Loucy (cell line): Measurements from ENCODE around the gene XPNPEP1.

Experiments used
- H2AFZ ChIP-seq: fragments of 200-600 bp; sonication (generic); 2 replicates; pipeline ENCODE4 v1.6.0; 2016; ENCODE audit warnings: antibody characterized with exemption, mild to moderate bottlenecking, low read length, moderate library complexity
- H3F3A ChIP-seq: fragments of 200-600 bp; 2 replicates; pipeline ENCODE4 v1.6.0; 2016; ENCODE audit warnings: antibody characterized with exemption, low read depth, mild to moderate bottlenecking
- H3K27me3 ChIP-seq: fragments of 200-600 bp; sonication (generic); 2 replicates; pipeline ENCODE4 v1.6.1; 2014; ENCODE audit warnings: low read length, mild to moderate bottlenecking; ENCODE audit not compliant: insufficient read depth, poor library complexity, severe bottlenecking
- H3K36me3 ChIP-seq: fragments of 200-600 bp; sonication (generic); 2 replicates; pipeline ENCODE4 v1.6.1; 2016; ENCODE audit warnings: low read length; ENCODE audit not compliant: insufficient read depth
- H3K4me1 ChIP-seq: fragments of 200-600 bp; sonication (generic); 2 replicates; pipeline ENCODE4 v1.5.1; 2014; ENCODE audit warnings: low read length, mild to moderate bottlenecking; ENCODE audit not compliant: insufficient read depth, poor library complexity, severe bottlenecking
- H3K4me2 ChIP-seq: fragments of 200-600 bp; sonication (generic); 2 replicates; pipeline ENCODE4 v1.6.0; 2014; ENCODE audit warnings: antibody characterized with exemption, low read length, low read depth, mild to moderate bottlenecking; ENCODE audit not compliant: poor library complexity, severe bottlenecking
- H3K4me3 ChIP-seq: fragments of 200-600 bp; sonication (generic); 2 replicates; pipeline ENCODE4 v1.5.1; 2014; ENCODE audit warnings: low read length, mild to moderate bottlenecking, mixed read lengths; ENCODE audit not compliant: poor library complexity, severe bottlenecking
- H3K79me2 ChIP-seq: fragments of 200-600 bp; sonication (generic); 2 replicates; pipeline ENCODE4 v1.6.1; 2014; ENCODE audit warnings: low read length; ENCODE audit not compliant: insufficient read depth
- H3K9ac ChIP-seq: fragments of 200-600 bp; sonication (generic); 2 replicates; pipeline ENCODE4 v1.6.0; 2014; ENCODE audit warnings: mild to moderate bottlenecking, low read depth, low read length, moderate library complexity; ENCODE audit not compliant: poor library complexity, severe bottlenecking
- H3K9me2 ChIP-seq: fragments of 200-600 bp; sonication (generic); replicated peaks from 2 replicates; pipeline ENCODE4 v1.6.1; 2016; ENCODE audit warnings: low read depth, low read length, mixed read lengths
- H3K9me3 ChIP-seq: fragments of 200-600 bp; sonication (generic); 2 replicates; pipeline ENCODE4 v1.6.1; 2014; ENCODE audit warnings: mild to moderate bottlenecking, antibody characterized with exemption, low read length, low read depth; ENCODE audit not compliant: insufficient read depth
- H4K20me1 ChIP-seq: fragments of 200-600 bp; sonication (generic); 2 replicates; pipeline ENCODE4 v1.6.0; 2014; ENCODE audit warnings: antibody characterized with exemption, low read length, mild to moderate bottlenecking; ENCODE audit not compliant: insufficient read depth, poor library complexity, severe bottlenecking
- CTCF ChIP-seq: fragments of 200-600 bp; sonication (generic); conservative IDR thresholded peaks from 2 replicates; pipeline ENCODE4 v1.5.1; 2014; ENCODE audit warnings: mild to moderate bottlenecking, antibody characterized with exemption, low read length
- EZH2phosphoT487 ChIP-seq: fragments of 200-600 bp; IDR thresholded peaks from 2 replicates; pipeline ENCODE4 v1.6.1; 2018; ENCODE audit warnings: antibody characterized with exemption, mild to moderate bottlenecking, moderate library complexity, borderline replicate concordance

The XPNPEP1 gene

DNA sequence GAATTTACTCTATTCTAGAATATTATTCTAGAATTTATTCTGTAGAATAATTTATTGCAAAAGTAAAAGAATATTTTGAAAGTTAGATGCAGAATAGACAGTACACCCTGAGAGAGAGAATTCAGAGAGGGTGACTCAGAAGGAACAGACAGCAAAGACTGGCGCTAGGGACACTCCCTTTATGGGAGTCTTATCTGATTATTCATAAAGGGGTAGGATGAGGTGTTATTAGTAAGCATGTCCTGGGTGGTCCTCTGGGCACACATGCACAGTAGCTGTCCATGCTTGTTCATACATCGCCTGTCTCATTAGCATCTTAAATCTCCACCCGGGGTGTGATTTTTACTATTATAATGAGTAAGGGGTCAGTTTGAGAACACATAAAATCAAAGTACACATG lies 100.1 kb downstream of the XPNPEP1 start:
- no peaks in the 10 kb centered on the region for H3K4me1 ChIP-seq
- no peak overlapping the region for H3K4me2 ChIP-seq
- H3K9me2 ChIP-seq = no peaks in the 10 kb centered on the region
- H3F3A ChIP-seq = no peaks in the 10 kb centered on the region
- H3K9me3 ChIP-seq = no peaks in the 10 kb centered on the region
- TF ChIP-seq EZH2phosphoT487 (no peak), CTCF (no peak)
- no peaks in the 10 kb centered on the region for H3K36me3 ChIP-seq
- H3K9ac ChIP-seq = no peak overlapping the region
- H4K20me1 ChIP-seq = no peaks in the 10 kb centered on the region
- H2AFZ ChIP-seq = no peak overlapping the region
- H3K27me3 ChIP-seq = no peaks in the 10 kb centered on the region
- no peak overlapping the region for H3K4me3 ChIP-seq
- no peaks in the 10 kb centered on the region for H3K79me2 ChIP-seq

DNA sequence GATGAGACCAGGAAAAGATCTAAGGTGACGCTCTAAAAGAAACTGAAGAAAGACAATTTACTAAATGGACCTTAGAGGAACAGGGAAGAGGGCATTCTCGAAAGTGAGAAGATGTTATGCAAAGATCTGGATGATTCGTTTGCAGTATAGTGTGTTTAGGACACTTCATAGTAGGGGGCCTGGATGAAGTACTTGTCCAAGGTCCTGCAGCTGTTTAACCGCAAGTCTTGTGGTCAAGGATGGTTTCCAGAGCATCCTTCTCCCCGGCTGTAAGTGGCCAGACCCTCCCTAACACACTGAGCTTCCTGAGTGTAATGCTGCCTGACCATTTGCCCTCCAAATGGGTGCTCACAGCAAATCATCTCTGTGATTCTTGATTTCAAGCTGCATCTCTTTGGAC lies 101.6 kb downstream of the XPNPEP1 start:
- no peaks in the 10 kb centered on the region for H3K79me2 ChIP-seq
- H3K27me3 ChIP-seq = no peaks in the 10 kb centered on the region
- no peak overlapping the region for H3K4me2 ChIP-seq
- H3K4me1 ChIP-seq = no peaks in the 10 kb centered on the region
- H3F3A ChIP-seq = no peaks in the 10 kb centered on the region
- H3K9me3 ChIP-seq = no peaks in the 10 kb centered on the region
- no peaks in the 10 kb centered on the region for H3K9me2 ChIP-seq
- TF ChIP-seq EZH2phosphoT487 = no peak
- TF ChIP-seq CTCF = no peak
- H3K4me3 ChIP-seq = no peak overlapping the region
- H3K9ac ChIP-seq = no peak overlapping the region
- no peak overlapping the region for H2AFZ ChIP-seq
- no peaks in the 10 kb centered on the region for H4K20me1 ChIP-seq
- H3K36me3 ChIP-seq = no peaks in the 10 kb centered on the region

GRCh38 chr10:109820620-109821405 lies 102.5 kb downstream of the XPNPEP1 start:
- Histone ChIP-seq H2AFZ (no peak overlapping the region), H3K9me3 (no peaks in the 10 kb centered on the region), H3K9ac (no peak overlapping the region), H3K27me3 (no peaks in the 10 kb centered on the region), H3K4me1 (no peaks in the 10 kb centered on the region), H3K4me2 (no peak overlapping the region), H3K9me2 (no peaks in the 10 kb centered on the region), H3K36me3 (no peaks in the 10 kb centered on the region), H3K79me2 (no peaks in the 10 kb centered on the region), H3K4me3 (no peak overlapping the region), H4K20me1 (no peaks in the 10 kb centered on the region), H3F3A (no peaks in the 10 kb centered on the region)
- TF ChIP-seq EZH2phosphoT487 (no peak), CTCF (no peak)
